ENCODE measurements around the gene ARFGAP1. TPM values are rescaled to one million over a fixed set of nuclear protein-coding genes. Genes with fewer than 3 reads are reported as not detected.

The ARFGAP1 gene
- total and polyA plus RNA-seq, 2 donors (not counting 3 experiments of a cell fraction or from before 2014, with no cell fraction given): 93.7 to 126 TPM

- BruUV-seq (replicated peaks): no TSS peak
- intact Hi-C loops (cut with micrococcal nuclease) (no loop called here), dilution Hi-C loops (cut with MboI; ENCODE audit: extremely low pct_ligation_motif_present, low sequenced_read_pairs) (no loop called here)
- ChIA-PET POLR2A (no interaction called here), CTCF (interaction anchor here (1.1 to 1.8 kb wide), 2 partner anchors 16 to 24 kb away, joined by 4 to 8 read pairs; no protein-coding TSS in a partner anchor)
- H3K4me3 ChIP-seq (replicated peaks in 1 of 3; ENCODE audit: insufficient read depth in 1 of 3, low read depth in 1 of 3, low read length in 3 of 3): no peak overlapping the region
- no peak overlapping the region for H2AFZ ChIP-seq (ENCODE audit: low read depth, low read length)
- H3K9me1 ChIP-seq (replicated peaks; ENCODE audit: control insufficient read depth, extremely low read depth, insufficient read depth, low read length): no peaks in the 10 kb centered on the region
- H3K9ac ChIP-seq (replicated peaks; ENCODE audit: extremely low read depth, insufficient read depth, low read length): no peak overlapping the region
- H3K4me2 ChIP-seq (ENCODE audit: insufficient read depth, low read length): no peak overlapping the region
- H3K9me3 ChIP-seq (replicated peaks; ENCODE audit: control insufficient read depth, insufficient read depth, low read length): no peaks in the 10 kb centered on the region
- FAIRE-seq (no peak), DNase-seq (ENCODE audit: low read depth, low spot score) (no peak)
- no peaks in the 10 kb centered on the region for H3K27me3 ChIP-seq (ENCODE audit: control insufficient read depth in 2 of 2, insufficient read depth in 2 of 2, low read length in 2 of 2)
- no peak overlapping the region for H3K27ac ChIP-seq (ENCODE audit: insufficient read depth, low read depth, low read length)
- no peak for TF ChIP-seq JUN (IDR thresholded peaks at IDR 0.05; ENCODE audit: borderline replicate concordance, insufficient read depth, insufficient read length, low read depth)
- no peak for TF ChIP-seq MYC (IDR thresholded peaks at IDR 0.05; ENCODE audit: low read depth, low read length)
- no peak for TF ChIP-seq FOS (IDR thresholded peaks at IDR 0.05; ENCODE audit: borderline replicate concordance, insufficient read depth, low read length)
- TF ChIP-seq EZH2 (IDR thresholded peaks at IDR 0.05; ENCODE audit: borderline replicate concordance, low read depth, low read length, severe bottlenecking): no peak
- TF ChIP-seq CTCF (IDR thresholded peaks at IDR 0.05; ENCODE audit: extremely low read depth in 1 of 2, insufficient read depth in 1 of 2, low read depth in 1 of 2, low read length in 2 of 2): no peak
- no peak for TF ChIP-seq MAX (IDR thresholded peaks at IDR 0.05; ENCODE audit: insufficient read depth, insufficient read length)
- TF ChIP-seq POLR2AphosphoS5 (IDR thresholded peaks at IDR 0.05; ENCODE audit: insufficient read depth, low read depth, low read length): no peak
- TF ChIP-seq POLR2A (IDR thresholded peaks at IDR 0.05; ENCODE audit: low read depth, low read length): no peak
- no peak for TF ChIP-seq GATA2 (IDR thresholded peaks at IDR 0.05; ENCODE audit: insufficient read depth, insufficient read length, low read depth, low read length)
- no peaks in the 10 kb centered on the region for H3K36me3 ChIP-seq (ENCODE audit: control insufficient read depth in 2 of 2, extremely low read depth in 1 of 2, insufficient read depth in 2 of 2, low read length in 2 of 2)
- H3K4me1 ChIP-seq (ENCODE audit: control insufficient read depth, extremely low read depth, insufficient read depth, low read length): no peaks in the 10 kb centered on the region
- no peaks in the 10 kb centered on the region for H3K79me2 ChIP-seq (ENCODE audit: control insufficient read depth, insufficient read depth, low read length)
- H4K20me1 ChIP-seq (replicated peaks; ENCODE audit: control insufficient read depth, extremely low read depth, insufficient read depth, low read length): no peaks in the 10 kb centered on the region
Measured at GRCh38 chr20:63333241-63333836, 60.7 kb downstream of the ARFGAP1 start.
